ENCODE measurements around the gene AMBRA1.

The AMBRA1 gene

DNA sequence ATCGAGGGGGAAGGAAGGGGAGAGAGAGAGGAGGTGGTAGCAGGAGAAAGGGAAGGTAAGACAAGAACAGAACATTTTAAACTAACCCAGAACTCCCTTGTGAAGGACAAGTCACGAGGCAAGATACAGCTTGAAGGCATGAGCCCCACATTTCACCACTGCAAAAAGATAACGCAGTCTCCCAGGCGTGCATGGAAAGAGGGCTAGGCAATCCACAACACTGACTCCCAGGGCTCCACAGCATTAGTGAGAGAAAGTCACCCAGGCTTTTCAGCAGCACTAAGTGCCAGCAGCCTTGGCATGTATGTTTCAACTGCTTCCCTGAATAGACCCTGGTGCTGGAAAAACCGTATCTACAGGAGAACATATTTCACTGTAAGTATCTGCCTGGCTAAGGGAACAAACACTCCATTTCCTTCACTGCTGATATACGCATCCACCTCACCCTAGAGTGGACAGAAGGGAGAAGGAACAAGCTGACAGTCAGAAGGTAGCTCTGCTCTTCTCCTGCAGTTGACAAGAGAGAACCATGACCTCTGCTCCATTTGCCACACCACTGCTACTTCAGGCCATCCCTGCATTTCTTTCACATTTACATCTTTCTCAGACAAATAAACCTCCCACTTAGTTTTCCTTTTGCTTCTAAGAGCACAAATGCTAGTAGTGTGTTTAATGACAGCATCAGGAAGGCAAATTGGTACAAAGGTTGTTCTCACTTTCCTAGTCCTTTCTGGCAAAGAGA lies 87.9 kb downstream of the AMBRA1 start:
- DNase-seq = no peak

- no peak for DNase-seq
Measured at GRCh38 chr11:46504817-46505613, 88.8 kb downstream of the AMBRA1 start.

DNA sequence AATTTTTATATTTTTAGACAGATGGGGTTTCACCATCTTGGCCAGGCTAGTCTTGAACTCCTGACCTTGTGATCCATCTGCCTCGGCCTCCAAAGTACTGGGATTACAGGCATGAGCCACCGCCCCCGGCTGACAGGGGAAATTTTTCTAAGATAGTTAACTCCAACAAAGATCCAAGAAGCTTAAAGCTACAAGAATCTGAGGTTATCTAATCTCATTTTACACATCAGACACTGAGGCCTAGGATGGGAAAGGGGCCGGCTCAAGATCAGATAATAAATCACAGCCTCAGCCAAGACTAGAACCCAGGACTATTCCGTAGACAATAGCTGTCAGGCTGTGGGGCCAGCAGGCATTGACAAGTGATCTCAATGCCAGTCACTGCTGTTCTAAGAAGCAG lies 94.0 kb downstream of the AMBRA1 start:
- no peak for DNase-seq

GRCh38 chr11:46498968-46499367 lies 94.9 kb downstream of the AMBRA1 start:
- no peak for DNase-seq

DNA sequence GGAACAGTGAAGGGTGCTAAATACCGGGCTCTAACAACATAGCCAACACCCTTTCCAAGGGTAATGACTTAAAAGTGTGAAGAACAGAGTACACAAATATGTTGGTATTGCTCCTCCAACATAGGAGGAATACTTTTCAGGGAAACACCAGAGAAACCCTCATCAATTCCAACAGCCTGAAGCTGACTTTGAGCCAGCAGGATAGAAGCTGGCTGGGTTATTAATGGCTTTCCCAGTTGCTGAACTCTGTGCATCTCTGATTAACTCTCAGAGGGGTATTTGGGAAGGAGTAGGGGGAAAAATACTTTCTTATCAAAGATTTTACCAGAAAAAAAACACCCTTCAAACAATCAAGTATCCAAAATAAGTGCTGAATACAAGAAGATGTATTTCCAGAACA lies 95.6 kb downstream of the AMBRA1 start:
- no peak for DNase-seq

GRCh38 chr11:46497498-46497897 lies 96.3 kb downstream of the AMBRA1 start:
- DNase-seq = no peak

GRCh38 chr11:46493791-46494190 lies 100.0 kb downstream of the AMBRA1 start:
- no peak for DNase-seq

- DNase-seq = no peak
Measured at GRCh38 chr11:46492532-46492931, 101.3 kb downstream of the AMBRA1 start.

DNA sequence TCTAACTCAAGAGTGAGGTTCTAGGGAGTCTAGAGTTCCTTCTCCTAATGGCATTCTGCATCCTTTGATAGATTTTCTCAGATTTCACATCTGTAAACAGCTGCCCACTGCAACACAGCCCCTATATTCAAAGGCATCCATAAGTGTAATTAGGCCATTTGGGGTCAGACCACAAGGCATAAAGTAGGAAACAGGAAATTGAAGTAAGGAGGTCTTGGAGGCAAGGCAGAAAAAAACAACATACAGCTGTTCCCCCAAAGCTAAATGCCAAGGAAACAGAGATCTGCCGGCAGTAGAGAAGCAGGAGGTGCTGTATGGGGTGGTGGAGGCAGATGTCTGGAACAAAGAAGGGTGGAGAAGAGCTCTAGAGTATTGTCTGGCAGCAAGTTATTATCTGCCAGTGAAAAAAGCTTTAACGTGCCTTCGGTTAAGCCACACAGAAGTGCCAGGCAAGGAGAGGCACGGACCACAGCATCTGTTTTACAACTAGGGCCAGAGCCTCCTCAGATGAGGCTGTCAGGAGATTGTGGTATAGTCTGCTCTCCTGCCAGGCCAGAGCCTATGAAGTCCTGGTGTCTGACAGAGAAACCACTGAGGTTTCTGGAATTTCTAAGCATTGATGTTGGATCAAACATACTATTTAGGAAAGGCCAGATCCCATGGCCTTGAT lies 102.0 kb downstream of the AMBRA1 start:
- DNase-seq = no peak

- DNase-seq = no peak
Measured at GRCh38 chr11:46490666-46491065, 103.2 kb downstream of the AMBRA1 start.

DNA sequence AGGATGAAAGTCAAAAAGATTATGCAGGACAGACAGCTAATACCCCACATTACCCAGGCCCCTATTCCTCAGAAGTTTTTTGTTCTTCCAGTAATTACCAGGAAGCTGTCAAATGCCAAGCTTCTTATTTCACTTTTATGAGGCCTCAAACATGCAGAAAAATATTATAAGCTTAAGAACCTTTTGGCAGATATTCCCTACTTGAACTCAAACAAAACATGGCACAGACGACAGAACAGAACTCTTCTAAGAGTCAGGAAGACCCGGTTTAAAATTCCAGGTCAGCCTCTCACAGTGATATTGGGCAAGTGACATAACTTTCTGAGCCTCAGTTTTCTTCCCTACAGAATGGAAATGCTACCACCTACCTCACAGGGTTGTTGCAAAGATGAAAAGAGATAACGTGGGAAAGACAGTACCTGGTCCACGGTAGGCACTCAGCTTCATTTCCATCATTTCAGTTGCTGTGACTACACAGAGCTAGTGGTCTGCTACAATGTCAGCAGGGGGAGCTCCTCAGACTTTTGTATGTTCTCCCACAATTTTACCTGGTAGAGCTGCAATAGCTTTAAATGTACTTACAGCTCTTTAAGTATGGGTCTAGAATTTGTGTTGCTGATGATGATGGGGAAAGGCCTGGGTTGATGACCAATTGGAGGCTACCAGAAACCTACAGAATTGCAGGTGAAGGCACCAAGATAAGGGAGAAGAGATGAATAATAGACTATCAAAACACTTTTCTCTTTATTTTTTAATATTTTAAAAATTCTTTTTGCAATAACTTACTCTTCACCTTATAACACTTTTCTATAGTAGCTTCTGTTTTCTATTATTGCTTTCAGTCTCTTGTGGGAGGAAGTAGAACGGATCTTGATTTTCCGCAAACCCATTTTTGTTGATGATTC lies 103.9 kb downstream of the AMBRA1 start:
- no peak for DNase-seq

DNA sequence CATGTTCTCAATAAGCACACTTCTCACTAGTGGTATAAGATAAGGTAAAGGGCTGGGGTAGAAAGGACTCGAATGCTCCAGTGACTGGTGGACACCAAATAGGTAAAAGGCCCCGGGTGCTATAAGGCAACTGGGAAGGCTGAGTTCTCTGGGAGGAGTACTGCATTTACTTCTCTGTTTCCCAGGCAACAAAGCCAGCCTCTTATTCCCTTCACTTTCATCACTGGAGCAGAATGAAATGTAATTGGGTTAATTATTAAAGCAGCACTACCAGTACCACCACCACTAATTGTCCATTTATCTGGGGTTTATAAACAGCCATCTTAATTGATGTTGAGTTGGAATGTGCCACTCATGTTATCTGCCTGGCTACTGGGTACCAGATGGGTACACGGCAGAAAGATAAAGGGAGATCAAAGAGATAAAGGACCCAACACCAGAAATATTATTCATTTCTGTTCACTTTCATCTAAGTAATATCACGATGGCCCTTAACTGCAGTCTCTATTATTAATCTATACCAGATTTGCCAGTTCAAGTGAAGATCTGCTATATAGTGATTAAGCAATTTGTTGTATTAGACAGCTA lies 107.9 kb downstream of the AMBRA1 start:
- no peak for DNase-seq

DNA sequence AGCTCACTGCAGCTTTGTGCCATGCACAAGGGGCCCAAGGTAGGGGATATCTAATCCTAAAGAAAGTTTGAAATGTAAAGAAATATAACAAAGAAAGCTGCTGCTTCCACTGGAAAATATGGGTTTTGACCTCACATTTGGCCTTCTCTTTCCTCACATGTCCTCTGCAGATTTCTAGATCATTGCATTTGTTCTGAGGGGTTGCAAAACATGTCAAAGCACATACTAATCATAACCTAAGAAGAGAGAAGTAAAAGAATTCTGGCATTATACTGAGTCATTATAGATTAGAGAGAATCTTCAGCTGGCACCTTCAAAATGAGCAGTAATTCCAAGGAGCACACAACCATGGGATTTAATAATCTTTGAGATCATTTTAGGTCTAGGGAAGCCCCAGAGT lies 109.7 kb downstream of the AMBRA1 start:
- DNase-seq = no peak

GRCh38 chr11:46480909-46481308 lies 112.9 kb downstream of the AMBRA1 start:
- no peak for DNase-seq

DNA sequence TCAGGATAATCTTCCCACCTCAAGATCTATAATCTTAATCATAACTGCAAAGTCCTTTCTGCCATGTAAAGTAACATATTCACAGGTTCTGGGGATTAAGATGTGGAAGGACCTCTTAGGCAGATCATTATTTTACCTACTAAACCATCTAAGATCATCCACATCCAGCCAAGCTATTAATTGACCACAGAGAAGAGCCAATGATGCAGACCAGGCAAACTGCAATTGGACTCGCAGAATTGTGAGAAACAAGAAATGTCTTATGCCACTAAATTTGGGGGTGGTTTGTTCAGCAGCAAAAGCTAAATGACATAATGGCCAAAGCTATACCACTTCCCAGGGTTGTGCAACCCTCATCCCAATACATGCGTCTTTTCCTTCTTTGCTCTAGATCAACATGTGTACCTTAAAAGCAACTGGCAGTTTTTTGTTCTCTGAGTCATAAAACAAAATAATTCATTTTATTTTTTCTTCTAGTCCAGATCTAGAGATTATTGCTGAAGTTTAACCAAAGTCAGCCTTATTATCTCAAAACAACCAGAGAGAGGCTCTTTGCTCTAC lies 113.6 kb downstream of the AMBRA1 start:
- no peak for DNase-seq

- no peak for DNase-seq
Measured at GRCh38 chr11:46479601-46480000, 114.2 kb downstream of the AMBRA1 start.

- DNase-seq = no peak
Measured at GRCh38 chr11:46478196-46478595, 115.6 kb downstream of the AMBRA1 start.

- DNase-seq = no peak
Measured at GRCh38 chr11:46477136-46477535, 116.7 kb downstream of the AMBRA1 start.

DNA sequence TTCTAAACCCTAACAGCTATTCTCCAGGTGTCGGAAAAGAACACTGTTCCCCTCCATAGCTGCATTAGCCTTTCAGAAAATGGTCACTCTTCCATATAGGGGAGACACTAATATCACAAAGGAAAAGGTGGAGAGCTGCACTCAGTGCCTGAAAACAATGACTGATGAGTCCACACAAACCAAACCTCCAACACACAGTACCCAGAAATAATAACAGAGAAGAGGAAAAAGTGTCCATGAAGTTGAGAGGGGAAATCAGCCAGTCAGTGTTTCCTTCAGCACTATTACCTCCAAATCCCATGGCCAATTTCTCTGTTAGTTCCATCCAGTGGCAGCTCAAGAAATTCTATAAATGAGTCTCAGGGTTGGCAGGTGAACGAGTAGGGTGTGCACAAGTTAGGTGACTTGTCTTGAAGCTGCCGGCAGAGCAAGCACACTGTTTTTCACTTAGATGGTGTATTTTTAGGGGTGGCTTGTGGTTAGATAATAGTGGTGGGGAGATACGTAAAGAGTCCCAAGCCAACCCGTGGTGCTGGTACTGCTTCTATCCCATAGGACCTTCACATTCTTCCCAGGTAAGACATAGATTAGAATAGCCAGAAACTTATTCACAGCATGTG lies 117.8 kb downstream of the AMBRA1 start:
- DNase-seq = no peak

DNA sequence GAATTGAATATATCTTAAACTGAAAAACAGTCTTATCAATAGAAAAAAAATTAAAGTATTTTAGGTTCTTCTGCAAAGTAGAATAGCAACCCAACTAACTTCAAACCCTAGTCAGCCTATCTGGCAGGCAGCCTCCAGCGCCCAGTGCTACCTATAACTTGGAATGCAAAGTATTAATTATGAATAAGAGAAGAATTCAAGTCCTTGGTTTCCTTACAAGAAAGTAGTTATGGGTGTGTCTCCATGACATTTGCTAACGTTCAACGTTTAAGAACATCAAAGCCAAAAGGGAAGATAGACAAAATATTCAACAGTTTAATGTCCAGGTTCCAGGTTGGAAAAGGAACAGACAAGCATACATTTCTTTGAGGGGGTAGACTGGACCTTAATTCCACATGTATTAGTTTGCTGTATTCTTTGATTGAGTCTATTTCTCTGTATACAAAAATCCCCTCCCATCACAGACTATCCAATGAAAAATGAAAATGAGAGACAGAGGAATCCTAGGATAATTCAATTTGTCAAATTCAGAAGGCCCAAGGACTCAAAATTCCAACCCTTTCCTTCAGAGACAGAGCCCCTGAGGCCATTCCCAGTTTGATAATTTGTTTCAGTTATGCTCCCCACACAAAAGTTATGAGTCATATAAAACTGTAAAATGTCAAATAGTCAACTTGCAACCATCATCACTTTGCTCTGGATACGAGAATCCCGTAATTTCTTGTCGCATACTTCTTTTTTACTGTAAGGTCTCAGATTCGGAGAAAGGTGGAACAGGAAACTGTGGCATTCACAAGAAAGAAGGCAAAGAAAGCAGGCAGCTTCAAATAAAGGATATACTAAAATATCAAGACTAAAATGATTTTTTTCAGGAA lies 118.5 kb downstream of the AMBRA1 start:
- no peak for DNase-seq

DNA sequence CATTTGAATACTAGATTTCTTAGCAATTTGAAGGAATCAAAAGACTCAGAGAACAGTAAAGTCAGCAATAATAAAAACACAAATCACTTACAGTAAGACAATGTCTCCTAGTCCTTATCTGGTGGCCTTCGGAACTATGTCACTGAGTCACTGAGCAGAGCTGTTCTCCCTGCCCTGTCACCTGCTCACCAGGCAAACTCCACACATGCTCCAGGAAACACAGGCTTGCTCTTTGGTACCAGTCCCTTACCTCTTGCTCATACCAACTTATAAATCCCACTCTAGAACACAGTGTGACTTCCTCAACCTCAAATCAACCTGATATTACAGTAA lies 121.2 kb downstream of the AMBRA1 start:
- no peak for DNase-seq
